H1 (cell line): ENCODE results near the gene CDK9. TPM values are rescaled to one million over a fixed set of nuclear protein-coding genes. Genes with fewer than 3 reads are reported as not detected.
A peak's percentile ranks its signal among the peaks of the same experiment; 100 is the strongest.

Source experiments
- CHD2 ChIP-seq: IDR thresholded peaks from 2 replicates; pipeline ENCODE4 v1.6.1; 2012; ENCODE audit warnings: low read length, improper control_type of control experiment
- CHD7 ChIP-seq: fragments of 300-600 bp; sonication (generic); IDR thresholded peaks from 2 replicates; pipeline ENCODE4 v1.7.1; 2012; ENCODE audit warnings: low read length, moderate library complexity, mild to moderate bottlenecking, inconsistent platforms; ENCODE audit not compliant: insufficient replicate concordance
- E2F6 ChIP-seq: IDR thresholded peaks from 2 replicates; pipeline ENCODE4 v1.6.1; 2012; ENCODE audit warnings: inconsistent platforms
- EP300 ChIP-seq, 2 experiments: IDR thresholded peaks; 1 replicate in 1 of 2; 2 replicates in 1 of 2; pipeline ENCODE4 v1.6.1; 2011 to 2012; ENCODE audit warnings: low read depth in 2 of 2, low read length in 2 of 2, mild to moderate bottlenecking in 2 of 2, borderline replicate concordance in 1 of 2, inconsistent platforms in 1 of 2, moderate library complexity in 1 of 2
- RAD21 ChIP-seq, 2 experiments: IDR thresholded peaks in 1 of 2; conservative IDR thresholded peaks in 1 of 2; 2 replicates each; pipeline ENCODE4 v1.6.1; 2011; ENCODE audit warnings: low read depth in 2 of 2, low read length in 2 of 2, improper control_type of control experiment in 1 of 2, inconsistent platforms in 1 of 2, mild to moderate bottlenecking in 1 of 2, moderate library complexity in 1 of 2
- SIN3A ChIP-seq, 2 experiments: IDR thresholded peaks in 1 of 2; conservative IDR thresholded peaks in 1 of 2; 2 replicates each; pipeline ENCODE4 v1.6.1; 2011 to 2012; ENCODE audit warnings: low read length in 2 of 2, improper control_type of control experiment in 1 of 2, low read depth in 1 of 2, mild to moderate bottlenecking in 1 of 2
- SIX5 ChIP-seq: IDR thresholded peaks from 2 replicates; pipeline ENCODE4 v1.6.1; 2011; ENCODE audit warnings: mild to moderate bottlenecking, low read depth, low read length
- SP2 ChIP-seq: IDR thresholded peaks from 2 replicates; pipeline ENCODE4 v1.6.1; 2012; ENCODE audit warnings: mild to moderate bottlenecking, low read length, inconsistent platforms
- polyA plus RNA-seq, 7 experiments: library from polyadenylated mRNA; depleted of rRNA in 3 of 7; stranded (reverse) in 5 of 7; unstranded in 2 of 7; fragments of >200 nt in 5 of 7; fragments of 200-250 nt in 2 of 7; gene quantifications; 1 replicate in 5 of 7; 2 replicates in 1 of 7; 4 replicates in 1 of 7; pipeline versions ENCODE4 v1.2.1 to v1.2.3, GENCODE V29; 2011 to 2013; ENCODE audit warnings: missing spikeins in 2 of 7, mixed read lengths in 2 of 7
- total RNA-seq: library from RNA; stranded (reverse); fragmentation: NEBNext Ultra II Directional; extraction: Animal tissue kit (Norgen Biotek cat#: 25700); gene quantifications from 2 replicates; pipeline ENCODE4 v1.2.1, GENCODE V29; 2021

The CDK9 gene
- total and polyA plus RNA-seq, 2 of the 8 experiments (the other 6 are each of a cell fraction or from before 2014, with no cell fraction given): 69.1 to 87.5 TPM

DNA sequence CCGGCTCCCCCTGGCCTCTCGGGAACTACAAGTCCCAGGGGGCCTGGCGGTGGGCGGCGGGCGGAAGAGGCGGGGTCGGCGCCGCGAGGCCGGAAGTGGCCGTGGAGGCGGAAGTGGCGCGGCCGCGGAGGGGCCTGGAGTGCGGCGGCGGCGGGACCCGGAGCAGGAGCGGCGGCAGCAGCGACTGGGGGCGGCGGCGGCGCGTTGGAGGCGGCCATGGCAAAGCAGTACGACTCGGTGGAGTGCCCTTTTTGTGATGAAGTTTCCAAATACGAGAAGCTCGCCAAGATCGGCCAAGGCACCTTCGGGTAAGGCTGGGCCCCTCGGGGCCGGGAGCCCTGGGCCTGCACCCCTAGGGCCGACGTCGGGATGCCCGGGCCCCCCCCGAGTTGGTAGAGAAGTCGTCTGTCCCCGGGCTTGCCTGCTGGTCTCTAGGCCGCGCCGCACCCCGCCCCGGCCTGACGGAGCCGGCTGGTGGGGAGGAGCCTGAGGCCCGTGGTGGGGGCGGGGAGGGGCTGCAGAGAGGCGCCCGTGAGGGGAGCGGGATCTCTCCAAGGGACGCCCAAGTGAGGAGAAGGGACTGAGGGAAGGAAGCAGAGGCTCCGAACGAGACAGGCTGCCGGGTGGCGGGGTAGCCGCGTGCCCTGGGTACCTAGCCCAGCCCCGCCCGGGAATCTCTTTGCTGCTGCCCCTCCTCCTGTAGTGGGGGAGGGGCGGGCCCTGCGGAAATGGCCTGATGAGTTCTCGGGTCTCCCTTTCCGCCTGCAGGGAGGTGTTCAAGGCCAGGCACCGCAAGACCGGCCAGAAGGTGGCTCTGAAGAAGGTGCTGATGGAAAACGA is at the start of gene CDK9 (continued):
- TF ChIP-seq SIX5 (peak; percentile 47; the same call in 1 of the 2 replicates), SIN3A (conservative IDR thresholded peaks at IDR 0.05 in 1 of 2, IDR thresholded peaks at IDR 0.05 in 1 of 2; ENCODE audit: low read depth in 1 of 2, low read length in 2 of 2) (peak; percentile 23 to 59; a peak in 2 of 4 replicates), EP300 (IDR thresholded peaks at IDR 0.05; ENCODE audit: borderline replicate concordance in 1 of 2, low read depth in 2 of 2, low read length in 2 of 2) (no peak), E2F6 (no peak), CHD2 (0 out of 2 replicates have a peak, but pooled peaks have one; percentile 35), RAD21 (IDR thresholded peaks at IDR 0.05 in 1 of 2, conservative IDR thresholded peaks at IDR 0.05 in 1 of 2; ENCODE audit: low read depth in 2 of 2, low read length in 2 of 2) (peak; percentile 26 to 37; a peak in 2 of 4 replicates), SP2 (no peak), CHD7 (no peak)
